Lower lobe of right lung (tissue), 2 donors: ENCODE data around the gene TAB3. TPM values are rescaled to one million over a fixed set of nuclear protein-coding genes. Genes with fewer than 3 reads are reported as not detected.

ENCODE experiments used
- ATAC-seq, 2 donors: fragments of 200-7000 bp; cut with Tn5 transposase; one replicate each; pipeline ENCODE4 v1.9.1; 2020 to 2022; ENCODE audit warnings: mild to moderate bottlenecking in 2 of 2, moderate library complexity in 2 of 2
- DNase-seq: peaks from one replicate; pipeline ENCODE4 v3.0.0-alpha.2; 2020
- H3K27ac ChIP-seq: fragments of 200-600 bp; one replicate; pipeline ENCODE4 v1.8.0; 2022
- H3K27me3 ChIP-seq: fragments of 200-600 bp; one replicate; pipeline ENCODE4 v1.8.0; 2022; ENCODE audit warnings: low read depth
- H3K36me3 ChIP-seq: fragments of 200-600 bp; one replicate; pipeline ENCODE4 v1.8.0; 2022; ENCODE audit warnings: mild to moderate bottlenecking
- H3K4me1 ChIP-seq: fragments of 200-600 bp; one replicate; pipeline ENCODE4 v1.8.0; 2022
- H3K4me3 ChIP-seq: fragments of 200-600 bp; one replicate; pipeline ENCODE4 v1.8.0; 2022; ENCODE audit warnings: mild to moderate bottlenecking
- H3K9me3 ChIP-seq: fragments of 200-600 bp; one replicate; pipeline ENCODE4 v1.8.0; 2022
- intact Hi-C: fragments of 100-400 bp; cut with DNase I; formaldehyde crosslinking; loops from one replicate; pipeline ENCODE4 v1.11.0; 2022
- total RNA-seq: library from RNA; stranded (reverse); fragmentation: NEBNext Ultra II Directional; extraction: Animal tissue kit (Norgen Biotek cat#: 25700); gene quantifications from one replicate; pipeline ENCODE4 v1.2.1, GENCODE V29; 2021
- TF ChIP-seq, protein P1 (sequence below): fragments of 200-600 bp; IDR thresholded peaks from one replicate; pipeline ENCODE4 v1.8.0; 2022; ENCODE audit warnings: antibody characterized with exemption, mild to moderate bottlenecking
- donor health status: DM: no; HTN: yes; CAD: no; lungs with severe emphysema.

The TAB3 gene
- total RNA-seq, 1 donor from 2014 or later: 23.3 TPM

GRCh38 chrX:30887288-30887687 is 1.8 kb downstream of the TAB3 start:
- Histone ChIP-seq H3K36me3 (no peaks in the 10 kb centered on the region), H3K27ac (no peak overlapping the region), H3K4me3 (no peak overlapping the region), H3K9me3 (no peaks in the 10 kb centered on the region), H3K27me3 (no peaks in the 10 kb centered on the region), H3K4me1 (peaks cover 10% of the 10 kb centered on the region)
- DNase-seq (no peak), ATAC-seq (no peak)
- TF ChIP-seq, protein P1, sequence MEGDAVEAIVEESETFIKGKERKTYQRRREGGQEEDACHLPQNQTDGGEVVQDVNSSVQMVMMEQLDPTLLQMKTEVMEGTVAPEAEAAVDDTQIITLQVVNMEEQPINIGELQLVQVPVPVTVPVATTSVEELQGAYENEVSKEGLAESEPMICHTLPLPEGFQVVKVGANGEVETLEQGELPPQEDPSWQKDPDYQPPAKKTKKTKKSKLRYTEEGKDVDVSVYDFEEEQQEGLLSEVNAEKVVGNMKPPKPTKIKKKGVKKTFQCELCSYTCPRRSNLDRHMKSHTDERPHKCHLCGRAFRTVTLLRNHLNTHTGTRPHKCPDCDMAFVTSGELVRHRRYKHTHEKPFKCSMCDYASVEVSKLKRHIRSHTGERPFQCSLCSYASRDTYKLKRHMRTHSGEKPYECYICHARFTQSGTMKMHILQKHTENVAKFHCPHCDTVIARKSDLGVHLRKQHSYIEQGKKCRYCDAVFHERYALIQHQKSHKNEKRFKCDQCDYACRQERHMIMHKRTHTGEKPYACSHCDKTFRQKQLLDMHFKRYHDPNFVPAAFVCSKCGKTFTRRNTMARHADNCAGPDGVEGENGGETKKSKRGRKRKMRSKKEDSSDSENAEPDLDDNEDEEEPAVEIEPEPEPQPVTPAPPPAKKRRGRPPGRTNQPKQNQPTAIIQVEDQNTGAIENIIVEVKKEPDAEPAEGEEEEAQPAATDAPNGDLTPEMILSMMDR: no peak
- intact Hi-C loops: no loop called here

GRCh38 chrX:30885136-30885535 is 3.9 kb downstream of the TAB3 start:
- Histone ChIP-seq H3K27me3 (no peaks in the 10 kb centered on the region), H3K36me3 (no peaks in the 10 kb centered on the region), H3K27ac (no peak overlapping the region), H3K4me3 (no peak overlapping the region), H3K9me3 (no peaks in the 10 kb centered on the region), H3K4me1 (peaks cover 10% of the 10 kb centered on the region)
- DNase-seq (no peak), ATAC-seq (no peak)
- TF ChIP-seq, protein P1: no peak
- intact Hi-C loops: no loop called here

- Histone ChIP-seq H3K27me3 (no peaks in the 10 kb centered on the region), H3K4me3 (no peak overlapping the region), H3K27ac (no peak overlapping the region), H3K9me3 (no peaks in the 10 kb centered on the region), H3K4me1 (peaks cover 9% of the 10 kb centered on the region), H3K36me3 (no peaks in the 10 kb centered on the region)
- intact Hi-C loops: no loop called here
- TF ChIP-seq, protein P1: no peak
- no peak for DNase-seq
- no peak for ATAC-seq
Observed at GRCh38 chrX:30883138-30883537, 5.9 kb downstream of the TAB3 start.

DNA sequence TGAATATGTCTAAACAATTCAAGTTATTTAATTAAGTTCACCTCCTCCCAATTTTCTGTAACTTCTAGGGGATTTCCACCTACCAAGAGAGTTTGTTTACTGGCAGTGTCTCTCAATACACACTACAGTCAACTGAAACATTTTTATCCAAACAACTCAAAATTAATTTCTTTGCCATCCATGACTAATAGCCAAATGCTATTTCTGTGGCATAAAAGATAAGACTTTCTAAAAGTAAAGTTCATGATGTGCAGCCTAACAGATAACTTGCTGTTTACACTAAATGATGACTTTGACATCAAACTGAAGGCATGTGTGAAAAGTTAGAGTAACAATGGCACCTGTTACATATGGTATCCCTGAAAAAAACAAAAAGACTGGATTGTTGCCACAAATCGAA is 7.3 kb downstream of the TAB3 start:
- intact Hi-C loops: no loop called here
- TF ChIP-seq, protein P1: no peak
- Histone ChIP-seq H3K9me3 (no peaks in the 10 kb centered on the region), H3K27me3 (no peaks in the 10 kb centered on the region), H3K27ac (no peak overlapping the region), H3K36me3 (no peaks in the 10 kb centered on the region), H3K4me3 (no peak overlapping the region), H3K4me1 (no peaks in the 10 kb centered on the region)
- DNase-seq (no peak), ATAC-seq (no peak)

GRCh38 chrX:30881390-30881789 is 7.7 kb downstream of the TAB3 start:
- DNase-seq (no peak), ATAC-seq (no peak)
- no peak overlapping the region for H3K27ac ChIP-seq
- no peak overlapping the region for H3K4me3 ChIP-seq
- TF ChIP-seq, protein P1: no peak
- H3K36me3 ChIP-seq: no peaks in the 10 kb centered on the region
- no peaks in the 10 kb centered on the region for H3K4me1 ChIP-seq
- no peaks in the 10 kb centered on the region for H3K27me3 ChIP-seq
- no peaks in the 10 kb centered on the region for H3K9me3 ChIP-seq
- intact Hi-C loops: no loop called here

GRCh38 chrX:30880058-30880457 is 9.0 kb downstream of the TAB3 start:
- Histone ChIP-seq H3K27me3 (no peaks in the 10 kb centered on the region), H3K9me3 (no peaks in the 10 kb centered on the region), H3K27ac (no peak overlapping the region), H3K36me3 (no peaks in the 10 kb centered on the region), H3K4me3 (no peak overlapping the region), H3K4me1 (no peaks in the 10 kb centered on the region)
- no peak for ATAC-seq
- TF ChIP-seq, protein P1: no peak
- intact Hi-C loops: no loop called here
- no peak for DNase-seq
